Embryonic facial prominence (tissue), 1 donor: ENCODE results near the gene TMEM140.
"Not testable (repeated sequence)": the region's sequence is repeated elsewhere in the genome, so short reads cannot be mapped to it uniquely, and the experiment has no call there.

Experiments used
- DNase-seq: peaks from one replicate; pipeline ENCODE4 v3.0.0-alpha.2; 2016; ENCODE audit errors: extremely low spot score

The TMEM140 gene

GRCh38 chr7:135147899-135148721, at the start of gene TMEM140:
TSS of gene TMEM140 (plus strand) at chr7:135148072. CDS start at chr7:135164442, 16,370 bp downstream.
- DNase-seq: no peak

- DNase-seq: no peak
Measured at GRCh38 chr7:135098391-135098790, 49.5 kb upstream of the TMEM140 start.

- no peak for DNase-seq
Measured at GRCh38 chr7:135100856-135101255, 47.0 kb upstream of the TMEM140 start.

DNA sequence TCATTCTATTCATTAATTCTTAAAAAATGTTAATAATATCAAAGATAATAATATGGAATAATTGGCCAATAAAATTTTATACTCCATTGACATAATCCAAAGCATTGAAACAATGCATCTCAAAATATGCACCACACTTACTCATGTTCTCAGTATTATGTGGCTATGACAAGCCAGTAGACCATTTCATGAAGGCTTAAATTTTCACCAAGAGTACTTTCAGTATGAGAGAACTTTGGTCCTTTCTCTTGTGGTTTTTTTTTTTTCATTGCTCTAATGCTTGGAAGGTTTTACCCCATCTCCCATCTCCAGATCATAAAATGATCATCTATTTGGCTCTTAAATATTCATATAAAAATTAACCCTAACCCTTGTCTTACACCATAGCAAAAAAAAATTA, 45.5 kb upstream of the TMEM140 start:
- no peak for DNase-seq

DNA sequence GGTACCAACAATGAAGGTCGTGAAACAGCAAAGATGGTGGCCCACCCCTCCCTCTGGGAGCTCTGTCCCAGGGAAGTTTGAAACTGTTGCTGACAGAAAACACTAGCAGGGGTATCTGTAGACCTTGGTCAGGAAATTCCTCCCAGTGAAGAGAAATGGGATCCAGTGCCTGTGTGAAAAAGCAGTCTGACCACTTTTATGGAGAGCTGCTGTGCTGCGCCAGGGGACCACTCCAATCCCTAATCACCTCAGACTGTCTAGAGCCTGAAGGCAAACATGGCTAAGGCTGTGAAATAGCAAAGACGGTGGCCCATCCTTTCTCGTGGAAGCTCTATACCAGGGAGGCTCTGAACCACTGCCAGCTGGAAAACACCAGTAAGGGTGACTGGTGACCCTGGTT, 38.3 kb upstream of the TMEM140 start:
- DNase-seq: no peak

GRCh38 chr7:135109976-135110375, 37.9 kb upstream of the TMEM140 start:
- no peak for DNase-seq

- no peak for DNase-seq
Measured at GRCh38 chr7:135111379-135111778, 36.5 kb upstream of the TMEM140 start.

GRCh38 chr7:135114622-135115021, 33.2 kb upstream of the TMEM140 start:
- DNase-seq: no peak

- DNase-seq: no peak
Measured at GRCh38 chr7:135117096-135117495, 30.8 kb upstream of the TMEM140 start.

GRCh38 chr7:135121868-135122267, 26.0 kb upstream of the TMEM140 start:
- DNase-seq: no peak

DNA sequence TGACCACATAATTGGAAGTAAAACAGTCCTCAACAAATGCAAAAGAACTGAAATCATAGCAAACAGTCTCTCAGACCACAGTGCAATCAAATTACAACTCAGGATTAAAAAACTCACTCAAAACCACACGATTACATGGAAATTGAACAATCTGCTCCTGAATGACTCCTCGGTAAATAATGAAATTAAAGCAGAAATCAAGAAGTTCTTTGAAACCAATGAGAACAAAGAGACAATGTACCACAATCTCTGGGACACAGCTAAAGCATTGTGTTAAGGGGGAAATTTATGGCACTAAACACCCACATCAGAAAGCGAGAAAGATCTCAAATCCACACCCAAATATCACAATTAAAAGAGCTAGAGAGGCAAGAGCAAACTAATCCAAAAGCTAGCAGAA, 23.2 kb upstream of the TMEM140 start:
- not testable (repeated sequence) for DNase-seq

DNA sequence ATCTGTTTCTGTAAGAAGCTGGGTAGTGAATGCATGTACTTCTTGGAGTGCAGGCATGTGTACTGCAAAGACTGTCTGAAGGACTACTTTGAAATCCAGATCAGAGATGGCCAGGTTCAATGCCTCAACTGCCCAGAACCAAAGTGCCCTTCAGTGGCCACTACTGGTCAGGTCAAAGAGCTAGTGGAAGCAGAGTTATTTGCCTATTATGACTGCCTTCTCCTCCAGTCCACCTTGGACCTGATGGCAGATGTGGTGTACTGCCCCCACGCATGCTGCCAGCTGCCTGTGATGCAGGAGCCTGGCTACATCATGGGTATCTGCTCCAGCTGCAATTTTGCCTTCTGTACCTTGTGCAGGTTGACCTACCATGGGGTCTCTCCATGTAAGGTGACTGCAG, 18.9 kb upstream of the TMEM140 start:
- DNase-seq: no peak

DNA sequence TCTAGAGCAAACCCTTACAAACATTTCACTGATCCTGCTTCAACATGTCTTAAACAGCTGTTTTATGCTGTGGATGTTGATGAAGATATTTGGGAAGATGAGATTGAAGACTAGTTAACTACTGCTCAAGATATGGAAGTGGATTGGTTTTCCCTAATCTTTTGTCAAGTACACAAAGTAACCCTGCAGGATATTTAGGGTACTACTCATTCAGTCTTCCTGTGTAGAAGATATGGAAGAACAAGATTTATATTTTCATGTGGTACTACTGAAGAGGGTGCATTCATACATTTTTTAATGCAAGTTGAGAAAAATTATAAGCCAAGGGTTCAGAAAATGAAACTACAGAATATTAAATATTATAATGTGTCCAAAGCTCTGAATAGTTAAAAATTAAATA, 18.3 kb upstream of the TMEM140 start:
- no peak for DNase-seq

GRCh38 chr7:135143885-135144668, 3.8 kb upstream of the TMEM140 start:
- DNase-seq: no peak

DNA sequence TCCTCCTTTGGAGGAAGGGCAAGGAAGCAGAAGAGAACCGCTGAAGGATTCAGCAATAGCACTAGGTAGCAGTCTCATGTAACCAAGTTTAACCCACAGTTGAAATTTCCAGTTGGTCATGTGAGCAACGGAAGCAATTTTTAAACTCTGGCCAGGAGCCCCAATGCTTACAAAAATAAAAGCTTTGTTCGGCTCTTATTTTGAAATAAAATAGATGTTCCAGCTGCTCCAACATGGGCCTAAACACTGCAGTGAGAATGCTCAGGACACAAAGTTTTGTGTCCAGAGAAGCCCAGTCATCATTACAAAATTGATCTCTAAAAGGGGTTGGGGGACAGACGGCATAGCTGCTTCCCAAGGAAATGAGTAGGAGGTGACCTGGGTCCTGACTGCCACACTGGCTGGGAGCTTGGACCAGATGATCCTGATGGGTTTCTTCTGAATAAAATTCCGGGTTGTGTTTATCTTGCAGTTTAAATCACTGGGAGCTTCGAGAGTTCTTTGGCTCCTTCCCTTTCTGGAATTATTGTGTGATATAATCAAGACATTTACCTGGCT, 452 bp upstream of the TMEM140 start:
- DNase-seq: no peak

DNA sequence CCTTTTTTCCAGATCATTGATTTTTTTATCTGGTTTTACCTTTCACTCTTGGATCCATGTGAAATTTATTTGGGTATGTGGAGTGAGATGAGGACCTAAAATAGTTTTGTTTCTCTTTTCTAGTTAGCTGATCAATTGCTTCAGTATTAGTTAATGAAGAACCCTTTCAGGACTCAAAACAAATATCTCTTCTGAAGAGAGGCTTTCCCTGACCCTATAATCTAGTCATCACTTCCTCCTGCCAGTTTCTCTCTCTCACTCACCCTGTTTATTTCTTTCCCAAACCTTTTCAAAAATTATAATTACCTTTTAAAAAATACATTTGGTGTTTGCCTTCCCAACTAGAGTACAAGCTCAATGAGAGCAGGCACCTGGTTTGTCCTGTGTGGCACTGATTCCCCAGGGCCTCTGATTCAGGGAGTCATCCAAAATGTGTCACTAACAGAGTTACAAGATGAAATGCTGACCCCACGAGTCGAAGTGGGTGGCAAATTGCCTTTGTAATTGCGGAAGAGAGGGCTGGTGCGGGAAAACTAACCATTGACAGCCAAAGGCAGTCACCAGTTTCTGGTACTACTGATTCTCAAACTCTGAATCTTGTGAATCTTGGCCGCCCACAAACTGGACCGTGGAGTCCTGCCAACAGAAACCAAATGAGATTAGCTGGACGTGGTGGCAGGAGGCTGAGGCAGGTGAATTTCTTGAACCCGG, 2.4 kb downstream of the TMEM140 start:
- no peak for DNase-seq

GRCh38 chr7:135151132-135151531, 3.3 kb downstream of the TMEM140 start:
- no peak for DNase-seq

- no peak for DNase-seq
Measured at GRCh38 chr7:135151533-135151932, 3.7 kb downstream of the TMEM140 start.

DNA sequence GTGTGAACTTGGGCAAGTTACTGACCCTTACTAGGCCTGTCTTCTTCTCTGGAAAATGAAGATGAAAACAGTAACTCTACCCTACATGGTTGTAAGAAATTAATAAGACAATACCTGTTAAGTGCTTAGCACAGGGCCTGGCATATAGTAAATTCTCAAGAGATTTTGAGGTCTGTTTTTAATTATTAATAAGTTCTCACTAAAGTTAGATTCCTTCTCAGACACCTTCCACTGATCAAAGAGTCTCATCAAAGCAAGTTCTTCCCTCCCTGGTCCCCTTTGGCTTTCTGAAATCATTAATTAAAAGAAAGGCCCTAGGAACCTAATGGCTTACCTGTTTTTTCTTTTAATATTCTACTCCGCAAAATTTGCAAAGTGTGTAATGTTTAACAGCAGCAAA, 4.6 kb downstream of the TMEM140 start:
- no peak for DNase-seq

DNA sequence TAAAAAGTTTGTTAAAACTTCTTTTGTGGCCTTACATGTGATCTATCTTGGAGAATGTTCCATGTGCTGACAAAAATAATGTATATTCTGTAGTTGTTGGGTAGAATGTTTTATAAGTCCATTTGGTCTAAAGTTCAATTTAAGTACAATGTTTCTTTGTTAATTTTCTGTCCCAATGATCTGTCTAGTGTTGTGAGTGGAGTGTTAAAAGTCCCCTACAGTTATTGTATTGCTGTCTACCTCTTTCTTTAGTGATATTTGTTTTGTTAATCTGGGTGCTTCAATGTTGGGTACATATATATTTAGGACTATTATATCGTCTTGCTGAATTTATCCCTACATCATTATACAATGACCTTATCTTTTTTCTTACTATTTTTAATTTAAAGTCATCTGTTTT, 6.9 kb downstream of the TMEM140 start:
- no peak for DNase-seq

DNA sequence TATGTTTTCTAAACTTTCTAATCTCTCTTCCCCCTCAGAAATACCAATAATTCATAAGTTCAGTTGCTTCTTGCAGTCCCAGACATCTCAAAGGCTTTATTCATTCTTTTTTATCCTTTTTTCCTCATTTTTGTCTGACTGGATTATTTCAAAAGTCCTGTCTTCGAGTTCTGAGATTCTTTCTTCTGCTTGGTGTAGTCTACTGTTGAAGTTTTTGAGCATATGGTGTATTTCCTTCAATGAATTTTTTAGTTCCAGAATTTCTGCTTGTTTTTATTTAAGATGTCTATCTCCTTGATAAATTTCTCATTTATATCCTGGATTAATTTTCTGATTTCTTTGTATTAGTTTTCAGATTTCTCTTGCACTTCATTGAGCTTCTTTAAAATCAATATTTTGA, 8.4 kb downstream of the TMEM140 start:
- DNase-seq: no peak

- DNase-seq: no peak
Measured at GRCh38 chr7:135158141-135158655, 10.3 kb downstream of the TMEM140 start.
